K562 (cell line): ENCODE data around the gene SYMPK. TPM values are rescaled to one million over a fixed set of nuclear protein-coding genes. Genes with fewer than 3 reads are reported as not detected.

Experiments
- ATAC-seq: fragments of 200-7000 bp; cut with Tn5 transposase; 3 replicates; pipeline ENCODE4 v1.9.1; 2020; ENCODE audit warnings: moderate library complexity
- BruUV-seq: library from RNA; stranded (reverse); fragments of 400-500 nt; replicated peaks from 2 replicates; lab custom pipeline; 2021; lab: Mats Ljungman, UMichigan
- CTCF ChIA-PET: fragments of 300-600 bp; formaldehyde crosslinking; extraction: SDS; loops from one replicate; lab custom pipeline; 2021; ENCODE audit warnings: low intra/inter-chr PET ratio; lab: Yijun Ruan, JAX
- POLR2A ChIA-PET: fragments of 300-600, 350-650 bp; sonication (Branson Sonifier 250); formaldehyde crosslinking; extraction: SDS; loops from one replicate; lab custom pipeline; 2021; ENCODE audit warnings: antibody characterized with exemption, inconsistent platforms; lab: Yijun Ruan, JAX
- DNase-seq, 4 experiments: peaks; one replicate each; pipeline versions ENCODE4 v3.0.0 to v3.0.0-alpha.2; 2011 to 2018; ENCODE audit warnings: low spot score in 3 of 4, mixed read lengths in 3 of 4; ENCODE audit errors: extremely low read depth in 1 of 4
- FAIRE-seq: peaks from 2 replicates; lab custom pipeline; 2011; peaks lifted over from hg19 to GRCh38; lab: Jason Lieb, UNC
- H2AFZ ChIP-seq: 2 replicates; pipeline ENCODE4 v1.6.0; 2011; ENCODE audit warnings: low read depth, low read length, control low read depth, inconsistent platforms
- H3K27ac ChIP-seq: fragments of 200-600 bp; 3 replicates; pipeline ENCODE4 v1.8.0; 2011; ENCODE audit warnings: low read depth, mild to moderate bottlenecking, control low read depth, inconsistent platforms, low read length, moderate library complexity, mixed read lengths; ENCODE audit errors: extremely low read depth
- H3K27me3 ChIP-seq, 2 experiments: fragments of 300-600 bp in 1 of 2; 2 replicates in 1 of 2; 3 replicates in 1 of 2; pipeline versions ENCODE4 v1.6.0 to v1.8.0; 2011; ENCODE audit warnings: inconsistent platforms in 2 of 2, low read length in 2 of 2, mild to moderate bottlenecking in 1 of 2, mixed read lengths in 1 of 2, moderate library complexity in 1 of 2; ENCODE audit not compliant: control insufficient read depth in 2 of 2, insufficient read depth in 2 of 2
- H3K36me3 ChIP-seq: fragments of 300-600 bp; 3 replicates; pipeline ENCODE4 v1.8.0; 2011; ENCODE audit warnings: mild to moderate bottlenecking, low read length, inconsistent platforms; ENCODE audit not compliant: control insufficient read depth, insufficient read depth
- H3K4me1 ChIP-seq, 2 experiments: fragments of 200-600 bp in 1 of 2; replicated peaks in 1 of 2; 2 replicates in 1 of 2; 3 replicates in 1 of 2; pipeline versions ENCODE4 v1.5.1 to v1.8.0; 2011; ENCODE audit warnings: inconsistent platforms in 2 of 2, low read length in 2 of 2, mild to moderate bottlenecking in 1 of 2, mixed read lengths in 1 of 2, moderate library complexity in 1 of 2; ENCODE audit not compliant: control insufficient read depth in 2 of 2, insufficient read depth in 2 of 2
- H3K4me2 ChIP-seq: 2 replicates; pipeline ENCODE4 v1.6.1; 2011; ENCODE audit warnings: low read length, control low read depth, inconsistent platforms, mixed read lengths; ENCODE audit not compliant: insufficient read depth
- H3K4me3 ChIP-seq: fragments of 200-600 bp; sonication (generic), shearing (Covaris generic); 2 replicates; pipeline ENCODE4 v1.5.1; 2016; ENCODE audit warnings: control low read depth, inconsistent platforms
- H3K79me2 ChIP-seq: fragments of 200-600 bp; 3 replicates; pipeline ENCODE4 v1.8.0; 2011; ENCODE audit warnings: low read length, inconsistent platforms; ENCODE audit not compliant: control insufficient read depth, insufficient read depth
- H3K9ac ChIP-seq, 2 experiments: 2 replicates each; pipeline versions ENCODE4 v1.6.0 to v1.6.1; 2011; ENCODE audit warnings: low read depth in 2 of 2, low read length in 2 of 2, control low read depth in 1 of 2, inconsistent platforms in 1 of 2, mild to moderate bottlenecking in 1 of 2, mixed read lengths in 1 of 2; ENCODE audit not compliant: insufficient read depth in 1 of 2
- H3K9me1 ChIP-seq: one replicate; pipeline ENCODE4 v1.6.0; 2011; ENCODE audit warnings: inconsistent platforms, mild to moderate bottlenecking, low read length, moderate library complexity; ENCODE audit not compliant: control insufficient read depth, insufficient read depth
- H3K9me3 ChIP-seq: replicated peaks from 2 replicates; pipeline ENCODE4 v1.5.1; 2011; ENCODE audit warnings: low read depth, low read length, inconsistent platforms; ENCODE audit not compliant: control insufficient read depth, insufficient read depth
- H4K20me1 ChIP-seq: replicated peaks from 2 replicates; pipeline ENCODE4 v1.6.1; 2011; ENCODE audit warnings: low read length, inconsistent platforms, mixed read lengths; ENCODE audit not compliant: control insufficient read depth, insufficient read depth
- BCOR ChIP-seq: fragments of 450-650 bp; IDR thresholded peaks from 2 replicates; pipeline ENCODE4 v1.6.1; 2016
- CGGBP1 ChIP-seq: fragments of 250-450 bp; sonication (Bioruptor Pico); IDR thresholded peaks from 2 replicates; pipeline ENCODE4 v1.9.0; 2021; ENCODE audit warnings: mild to moderate bottlenecking
- ELF1 ChIP-seq: fragments of 200-800 bp; sonication (Bioruptor generic); IDR thresholded peaks from 2 replicates; pipeline ENCODE4 v1.6.1; 2016; ENCODE audit warnings: missing genetic modification characterization, missing compliant biosample characterization
- FIP1L1 ChIP-seq: fragments of 200-400 bp; formaldehyde crosslinking; IDR thresholded peaks from 2 replicates; pipeline ENCODE4 v1.6.1; 2018; ENCODE audit warnings: mild to moderate bottlenecking, low read depth, low read length; ENCODE audit not compliant: poor library complexity, severe bottlenecking
- JUNB ChIP-seq: fragments of 450-650 bp; formaldehyde crosslinking; conservative IDR thresholded peaks from 2 replicates; pipeline ENCODE4 v1.4.0; 2020; ENCODE audit warnings: mild to moderate bottlenecking
- KDM1A ChIP-seq, 2 experiments: fragments of 450-650 bp; IDR thresholded peaks; 2 replicates each; pipeline ENCODE4 v1.6.1; 2016; ENCODE audit warnings: mild to moderate bottlenecking in 2 of 2
- MXD1 ChIP-seq: fragments of 250-450 bp; sonication (Bioruptor Pico); IDR thresholded peaks from 2 replicates; pipeline ENCODE4 v1.8.0; 2021; ENCODE audit warnings: borderline replicate concordance, mild to moderate bottlenecking, moderate library complexity; ENCODE audit not compliant: poor library complexity, severe bottlenecking
- RBM25 ChIP-seq: fragments of 200-400 bp; formaldehyde crosslinking; IDR thresholded peaks from 2 replicates; pipeline ENCODE4 v1.6.1; 2018; ENCODE audit warnings: low read length, low read depth, moderate library complexity; ENCODE audit not compliant: severe bottlenecking
- SPI1 ChIP-seq: IDR thresholded peaks from 2 replicates; pipeline ENCODE4 v1.6.1; 2011; ENCODE audit warnings: low read depth, low read length, control low read depth, borderline replicate concordance
- ZFP36 ChIP-seq: fragments of 150-350 bp; IDR thresholded peaks from 2 replicates; pipeline ENCODE4 v1.6.1; 2018; ENCODE audit warnings: low read length, low read depth; ENCODE audit not compliant: partially characterized antibody
- WGBS: fragments of 100-300 bp; shearing (Covaris generic); methylation state at CpG from one replicate; pipeline ENCODE4 v1.1.6; 2016; ENCODE audit warnings: low coverage, mixed read lengths; ENCODE audit not compliant: insufficient coverage; ENCODE audit errors: missing lambda C conversion rate; 5-methylcytosine and 5-hydroxymethylcytosine counted together
- in situ Hi-C: fragments of 300-500 bp; cut with MboI; formaldehyde crosslinking; loops from 4 replicates; pipeline ENCODE4 v1.15.0; 2018; ENCODE audit warnings: inconsistent platforms, mixed read lengths
- intact Hi-C: fragments of 100-400 bp; cut with micrococcal nuclease; formaldehyde crosslinking; loops from 2 replicates; pipeline ENCODE4 v1.14.2; 2022
- polyA plus RNA-seq, 8 experiments: library from polyadenylated mRNA; depleted of rRNA in 4 of 8; stranded (reverse) in 5 of 8; unstranded in 3 of 8; fragments of >200 nt; fragmentation: Nextera tagmentation in 2 of 8; fragmentation: Illumina TruSeq in 1 of 8; extraction: Ambion mirVana in 2 of 8; extraction: Trizol in 1 of 8; gene quantifications; 2 replicates each; pipeline versions ENCODE4 v1.2.1 to v1.2.3, GENCODE V29; 2011 to 2014; ENCODE audit warnings: inconsistent platforms in 1 of 8, missing spikeins in 1 of 8
- total RNA-seq, 7 experiments: library from RNA; depleted of rRNA in 6 of 7; stranded (reverse); fragments of >200 nt in 6 of 7; fragmentation: Illumina TruSeq in 2 of 7; extraction: Trizol in 2 of 7; gene quantifications; 2 replicates each; pipeline versions ENCODE4 v1.2.1 to v1.2.3, GENCODE V29; 2011 to 2021; ENCODE audit warnings: low replicate concordance in 1 of 7

Gene SYMPK
- total and polyA plus RNA-seq, 9 of the 15 experiments (the other 6 are each of a cell fraction or from before 2014, with no cell fraction given): 0.73 to 95.5 (median 58.4) TPM

- no peak for DNase-seq
- Histone ChIP-seq H3K4me3 (no peak overlapping the region), H3K9ac (no peak overlapping the region), H3K79me2 (peaks cover 19% of the 10 kb centered on the region), H3K27ac (no peak overlapping the region), H3K9me1 (peaks cover 4% of the 10 kb centered on the region), H3K27me3 (no peaks in the 10 kb centered on the region), H3K4me2 (no peak overlapping the region), H3K36me3 (peaks cover 13% of the 10 kb centered on the region; the same call in 2 of the 3 replicates), H4K20me1 (peaks cover 3% of the 10 kb centered on the region), H2AFZ (no peak overlapping the region), H3K9me3 (no peaks in the 10 kb centered on the region), H3K4me1 (peaks cover 24 to 27% of the 10 kb centered on the region in 2 experiments)
- in situ Hi-C loops (no loop called here), intact Hi-C loops (no loop called here)
- peak; percentile 39 for TF ChIP-seq ZFP36
- 0 out of 2 replicates have a peak, but pooled peaks have one; percentile 13 for TF ChIP-seq SPI1
- TF ChIP-seq CGGBP1 (CRISPR knock-in tag): no peak
- TF ChIP-seq MXD1 (CRISPR knock-in tag): no peak
- TF ChIP-seq BCOR: peak; percentile 85
- no peak for TF ChIP-seq ELF1
- TF ChIP-seq FIP1L1: no peak
- no peak for TF ChIP-seq JUNB (CRISPR knock-in tag)
- peak; percentile 22 for TF ChIP-seq RBM25
- peak; percentile 51 to 57; a peak in 2 of 4 replicates for TF ChIP-seq KDM1A (IDR thresholded peaks at IDR 0.05)
- 60% methylated on average over 2 of the region's 2 CpGs for WGBS
- ChIA-PET POLR2A (interaction anchor here (0.6 to 1.1 kb wide), 2 partner anchors 17 to 22 kb away, joined by 3 to 4 read pairs; no protein-coding TSS in a partner anchor), CTCF (no interaction called here)
- no TSS peak for BruUV-seq
- no peak for FAIRE-seq
- no peak for ATAC-seq
Measured at GRCh38 chr19:45794627-45795026, 68.3 kb downstream of the SYMPK start.
